Kidney (tissue), 14 donors: ENCODE data around the gene GID4. TPM values are rescaled to one million over a fixed set of nuclear protein-coding genes. Genes with fewer than 3 reads are reported as not detected.

Experiments
- DNase-seq, 5 donors: peaks; one replicate each; pipeline ENCODE4 v3.0.0-alpha.2; 2013 to 2020
- FAIRE-seq: peaks from 2 replicates; lab custom pipeline; 2012; peaks lifted over from hg19 to GRCh38; lab: Jason Lieb, UNC
- H3K27ac ChIP-seq, 2 donors: one replicate each; pipeline ENCODE4 v1.7.0; 2013; ENCODE audit warnings: low read depth in 2 of 2, low read length in 2 of 2, inconsistent platforms in 1 of 2
- H3K27me3 ChIP-seq: one replicate; pipeline ENCODE4 v1.7.1; 2013; ENCODE audit warnings: low read length, inconsistent platforms; ENCODE audit not compliant: control insufficient read depth, insufficient read depth
- H3K36me3 ChIP-seq, 3 donors: one replicate each; pipeline versions ENCODE4 v1.7.0 to v1.7.1; 2013; ENCODE audit warnings: low read length in 3 of 3, control low read depth in 1 of 3, inconsistent platforms in 1 of 3; ENCODE audit not compliant: insufficient read depth in 3 of 3, control insufficient read depth in 2 of 3
- H3K4me1 ChIP-seq, 3 donors: one replicate each; pipeline versions ENCODE4 v1.7.0 to v1.7.1; 2013; ENCODE audit warnings: low read length in 3 of 3, inconsistent platforms in 1 of 3, low read depth in 1 of 3; ENCODE audit not compliant: control insufficient read depth in 2 of 3, insufficient read depth in 2 of 3
- H3K4me3 ChIP-seq, 3 donors: one replicate each; pipeline versions ENCODE4 v1.7.0 to v1.8.1; 2013; ENCODE audit warnings: low read length in 3 of 3, control low read depth in 1 of 3, inconsistent platforms in 1 of 3
- H3K9ac ChIP-seq, 3 donors: one replicate each; pipeline versions ENCODE4 v1.7.0 to v1.7.1; 2013; ENCODE audit warnings: low read length in 3 of 3, control low read depth in 1 of 3, inconsistent platforms in 1 of 3
- H3K9me3 ChIP-seq, 3 donors: one replicate each; pipeline versions ENCODE4 v1.7.0 to v1.7.1; 2013; ENCODE audit warnings: low read length in 3 of 3, control low read depth in 1 of 3, inconsistent platforms in 1 of 3; ENCODE audit not compliant: control insufficient read depth in 2 of 3, insufficient read depth in 1 of 3
- CTCF ChIP-seq: IDR thresholded peaks from 3 replicates; pipeline ENCODE4 v1.5.1; 2012; ENCODE audit warnings: mild to moderate bottlenecking, moderate library complexity, borderline replicate concordance; ENCODE audit not compliant: insufficient read depth; ENCODE audit errors: extremely low read depth
- intact Hi-C: fragments of 100-400 bp; cut with DNase I; formaldehyde crosslinking; loops from one replicate; pipeline ENCODE4 v1.11.1; 2022
- polyA plus RNA-seq: library from polyadenylated mRNA; stranded (reverse); fragments of 350-450 nt; fragmentation: Illumina TruSeq; extraction: RNeasy Lipid Tissue Mini Kit (QIAGEN cat#74804); gene quantifications from one replicate; pipeline ENCODE4 v1.2.3, GENCODE V29; 2014; ENCODE audit warnings: low read depth, low replicate concordance; ENCODE audit not compliant: insufficient read depth
- total RNA-seq: library from RNA; stranded (reverse); fragmentation: NEBNext Ultra II Directional; extraction: Animal tissue kit (Norgen Biotek cat#: 25700); gene quantifications from one replicate; pipeline ENCODE4 v1.2.1, GENCODE V29; 2021
- donor health status: control.
- donor health status: control.
- donor health status: control.
- donor health status: control.
- donor health status: control.
- donor health status: DM: yes; HTN: yes; CAD: no.
- donor health status: Normal renal cell carcinoma (clear cell type).

GID4 gene
- total and polyA plus RNA-seq, 2 donors from 2014 or later, result 3.4 to 8.7 TPM

- no peak for TF ChIP-seq CTCF
- FAIRE-seq (no peak), DNase-seq (no peak)
- no peak overlapping the region for H3K4me3 ChIP-seq
- H3K36me3 ChIP-seq, result peaks cover 0 to 5% (median 0%) of the 10 kb centered on the region in 3 donors
- peaks cover 0 to 6% (median under 1%) of the 10 kb centered on the region in 3 donors for H3K4me1 ChIP-seq
- H3K27me3 ChIP-seq, result no peaks in the 10 kb centered on the region
- intact Hi-C loops, result no loop called here
- no peaks in the 10 kb centered on the region for H3K9me3 ChIP-seq
- H3K9ac ChIP-seq, result no peak overlapping the region
- H3K27ac ChIP-seq, result no peak overlapping the region
Observed at GRCh38 chr17:18045691-18046350, 6.6 kb downstream of the GID4 start.

GRCh38 chr17:18055597-18055996, 16.4 kb downstream of the GID4 start:
- no peaks in the 10 kb centered on the region for H3K9me3 ChIP-seq
- DNase-seq (no peak), FAIRE-seq (no peak)
- intact Hi-C loops, result no loop called here
- peaks cover 0 to 34% (median 23%) of the 10 kb centered on the region in 3 donors for H3K36me3 ChIP-seq
- no peaks in the 10 kb centered on the region for H3K27me3 ChIP-seq
- TF ChIP-seq CTCF, result no peak
- H3K9ac ChIP-seq, result no peak overlapping the region
- H3K4me3 ChIP-seq, result no peak overlapping the region
- no peak overlapping the region for H3K27ac ChIP-seq
- H3K4me1 ChIP-seq, result no peaks in the 10 kb centered on the region

GRCh38 chr17:18056214-18056613, 17.0 kb downstream of the GID4 start:
- TF ChIP-seq CTCF, result no peak
- no peak for DNase-seq
- Histone ChIP-seq H3K27ac (no peak overlapping the region), H3K27me3 (no peaks in the 10 kb centered on the region), H3K36me3 (peaks cover 0 to 34% (median 25%) of the 10 kb centered on the region in 3 donors), H3K4me3 (no peak overlapping the region), H3K9ac (no peak overlapping the region), H3K9me3 (no peaks in the 10 kb centered on the region), H3K4me1 (no peaks in the 10 kb centered on the region)
- intact Hi-C loops, result no loop called here
- FAIRE-seq, result no peak
